Prostate gland (tissue), 2 donors: ENCODE data around the gene FRMD1. TPM values are rescaled to one million over a fixed set of nuclear protein-coding genes. Genes with fewer than 3 reads are reported as not detected.

Experiments
- DNase-seq: peaks from one replicate; pipeline ENCODE4 v3.0.0-alpha.2; 2019; ENCODE audit warnings: low spot score
- H3K27ac ChIP-seq, 2 donors: fragments of 200-600 bp; sonication (generic); 2 replicates each; pipeline ENCODE4 v1.5.1; 2017 to 2019
- H3K27me3 ChIP-seq: fragments of 200-600 bp; sonication (generic); replicated peaks from 2 replicates; pipeline ENCODE4 v1.5.1; 2019; ENCODE audit not compliant: insufficient read depth
- H3K36me3 ChIP-seq, 2 donors: fragments of 200-600 bp; sonication (generic); 1 replicate in 1 of 2; 2 replicates in 1 of 2; pipeline versions ENCODE4 v1.5.1 to v1.8.1; 2017 to 2019
- H3K4me1 ChIP-seq: fragments of 200-600 bp; sonication (generic); replicated peaks from 2 replicates; pipeline ENCODE4 v1.5.1; 2019
- H3K4me3 ChIP-seq, 2 donors: fragments of 200-600 bp; sonication (generic); 2 replicates each; pipeline ENCODE4 v1.5.1; 2017 to 2019
- H3K9me3 ChIP-seq: fragments of 200-600 bp; sonication (generic); 2 replicates; pipeline ENCODE4 v1.5.1; 2017
- POLR2A ChIP-seq: fragments of 450-650 bp; IDR thresholded peaks from one replicate; pipeline ENCODE4 v1.6.1; 2016; ENCODE audit warnings: antibody characterized with exemption, mild to moderate bottlenecking
- POLR2AphosphoS5 ChIP-seq: sonication (generic); formaldehyde crosslinking; IDR thresholded peaks from one replicate; pipeline ENCODE4 v1.6.1; 2017; ENCODE audit warnings: antibody characterized with exemption
- WGBS: methylation state at CpG from one replicate; pipeline ENCODE4 v1.1.5; 2018; 5-methylcytosine and 5-hydroxymethylcytosine counted together
- intact Hi-C: fragments of 100-400 bp; cut with DNase I; formaldehyde crosslinking; loops from one replicate; pipeline ENCODE4 v1.14.2; 2022
- total RNA-seq, 2 donors: library from RNA; depleted of rRNA; stranded (reverse); fragments of >200 nt; gene quantifications; one replicate each; pipeline ENCODE4 v1.1.0, GENCODE V29; 2016
- TF ChIP-seq, protein P1 (sequence below), 4 experiments: fragments of 200-600 bp in 2 of 4; fragments of 450-650 bp in 2 of 4; sonication (generic) in 2 of 4; IDR thresholded peaks; 1 replicate in 3 of 4; 2 replicates in 1 of 4; pipeline ENCODE4 v1.5.1; 2016 to 2019; ENCODE audit warnings: antibody characterized with exemption in 4 of 4, mild to moderate bottlenecking in 2 of 4, moderate library complexity in 2 of 4

FRMD1 gene
- total RNA-seq, 2 donors from 2014 or later, result 0.18 to 2.2 TPM

DNA sequence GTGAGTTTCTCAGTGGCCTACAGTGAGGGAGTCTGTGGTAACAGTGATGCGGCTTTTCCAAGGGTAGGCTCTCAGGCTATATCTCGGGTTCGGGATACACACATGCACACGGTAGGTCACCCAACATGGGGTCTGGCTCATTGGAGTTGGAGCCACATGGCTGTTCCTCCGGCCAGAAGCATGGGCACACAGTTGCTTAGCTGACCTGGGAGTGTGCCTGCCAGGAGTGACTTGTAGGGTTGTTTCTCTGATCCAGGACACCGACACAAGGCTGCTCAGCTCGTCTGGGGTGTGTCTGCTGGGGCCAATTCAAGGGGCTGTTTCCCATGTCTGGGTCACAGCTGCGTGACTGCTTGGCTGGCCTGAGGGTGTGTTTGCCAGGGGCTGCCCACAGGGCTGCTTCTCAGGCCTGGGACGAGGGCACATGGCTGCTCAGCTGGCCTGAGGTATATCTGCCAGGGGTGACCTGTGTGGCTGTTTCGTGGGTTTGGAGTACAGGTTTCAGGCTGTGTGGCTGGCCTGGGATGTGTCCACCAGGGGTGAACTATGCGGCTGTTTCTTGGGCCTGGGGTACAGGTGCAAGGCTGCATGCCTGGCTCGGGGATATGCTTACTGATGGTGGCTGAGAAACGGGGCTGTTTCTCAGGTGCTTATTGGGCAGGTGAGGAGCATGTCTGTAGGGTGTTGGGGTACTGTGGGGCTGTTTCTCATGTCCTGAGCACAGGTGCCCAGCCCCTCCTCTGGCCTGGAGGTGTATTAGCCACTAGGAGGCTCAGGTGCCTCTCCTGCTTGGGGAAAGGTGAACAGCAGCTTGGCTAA is 66.4 kb downstream of the FRMD1 start:
- no peak for DNase-seq
- intact Hi-C loops, result no loop called here
- no peak overlapping the region for H3K27ac ChIP-seq
- H3K36me3 ChIP-seq, result no peaks in the 10 kb centered on the region
- peaks cover 3% of the 10 kb centered on the region for H3K4me1 ChIP-seq
- no peaks in the 10 kb centered on the region for H3K27me3 ChIP-seq
- TF ChIP-seq, protein P1, sequence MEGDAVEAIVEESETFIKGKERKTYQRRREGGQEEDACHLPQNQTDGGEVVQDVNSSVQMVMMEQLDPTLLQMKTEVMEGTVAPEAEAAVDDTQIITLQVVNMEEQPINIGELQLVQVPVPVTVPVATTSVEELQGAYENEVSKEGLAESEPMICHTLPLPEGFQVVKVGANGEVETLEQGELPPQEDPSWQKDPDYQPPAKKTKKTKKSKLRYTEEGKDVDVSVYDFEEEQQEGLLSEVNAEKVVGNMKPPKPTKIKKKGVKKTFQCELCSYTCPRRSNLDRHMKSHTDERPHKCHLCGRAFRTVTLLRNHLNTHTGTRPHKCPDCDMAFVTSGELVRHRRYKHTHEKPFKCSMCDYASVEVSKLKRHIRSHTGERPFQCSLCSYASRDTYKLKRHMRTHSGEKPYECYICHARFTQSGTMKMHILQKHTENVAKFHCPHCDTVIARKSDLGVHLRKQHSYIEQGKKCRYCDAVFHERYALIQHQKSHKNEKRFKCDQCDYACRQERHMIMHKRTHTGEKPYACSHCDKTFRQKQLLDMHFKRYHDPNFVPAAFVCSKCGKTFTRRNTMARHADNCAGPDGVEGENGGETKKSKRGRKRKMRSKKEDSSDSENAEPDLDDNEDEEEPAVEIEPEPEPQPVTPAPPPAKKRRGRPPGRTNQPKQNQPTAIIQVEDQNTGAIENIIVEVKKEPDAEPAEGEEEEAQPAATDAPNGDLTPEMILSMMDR (IDR thresholded peaks at IDR 0.05), result no peak
- TF ChIP-seq POLR2A (no peak), POLR2AphosphoS5 (no peak)
- no peaks in the 10 kb centered on the region for H3K9me3 ChIP-seq
- H3K4me3 ChIP-seq, result no peak overlapping the region
- WGBS, result 91% methylated on average over 11 of the region's 13 CpGs

DNA sequence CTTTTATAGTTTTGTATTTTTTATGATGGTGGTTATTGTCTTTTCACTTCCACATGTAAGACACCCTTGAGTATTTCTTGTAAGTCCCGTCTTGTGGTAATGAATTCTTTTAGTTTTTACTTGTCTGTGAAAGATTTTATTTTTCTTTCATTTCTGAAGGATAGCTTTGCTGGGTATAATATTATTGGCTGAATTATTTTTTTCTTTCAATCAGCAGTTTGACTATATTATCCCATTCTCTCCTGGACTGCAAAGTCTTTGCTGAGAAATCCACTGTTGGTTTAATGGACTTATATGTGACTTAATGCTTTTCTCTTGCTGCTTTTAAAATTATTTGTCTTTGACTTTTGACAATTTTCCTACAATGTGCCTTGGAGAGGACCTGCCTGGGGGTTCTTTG is 67.7 kb downstream of the FRMD1 start:
- Histone ChIP-seq H3K27ac (no peak overlapping the region), H3K27me3 (no peaks in the 10 kb centered on the region), H3K4me1 (peaks cover 3% of the 10 kb centered on the region), H3K36me3 (no peaks in the 10 kb centered on the region), H3K9me3 (no peaks in the 10 kb centered on the region), H3K4me3 (no peak overlapping the region)
- TF ChIP-seq POLR2A (no peak), POLR2AphosphoS5 (no peak)
- TF ChIP-seq, protein P1 (IDR thresholded peaks at IDR 0.05), result no peak
- no peak for DNase-seq
- WGBS, result 100% methylated on average over 1 of the region's 1 CpG
- intact Hi-C loops, result no loop called here

DNA sequence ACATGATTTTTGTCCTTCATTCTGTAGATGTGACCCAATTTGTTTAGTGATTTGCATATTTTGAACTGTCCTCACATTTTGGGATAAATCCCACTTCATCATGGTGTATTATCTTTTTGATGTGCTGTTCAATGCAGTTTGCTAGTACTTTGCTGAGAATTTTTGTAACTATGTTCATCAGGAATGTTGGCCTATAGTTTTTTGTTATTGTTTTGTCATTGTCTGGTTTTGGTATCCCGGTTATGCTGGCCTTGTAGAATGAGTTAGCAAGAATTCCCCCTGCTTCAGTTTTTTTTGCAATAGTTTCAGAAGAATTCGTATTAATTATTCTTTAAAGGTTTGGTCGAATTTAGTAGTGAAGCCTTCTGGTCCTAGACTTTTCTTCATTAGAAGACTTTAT is 69.7 kb downstream of the FRMD1 start:
- TF ChIP-seq POLR2AphosphoS5, result no peak
- TF ChIP-seq, protein P1 (IDR thresholded peaks at IDR 0.05), result no peak
- no peak for TF ChIP-seq POLR2A
- DNase-seq, result no peak
- H3K27ac ChIP-seq, result no peak overlapping the region
- H3K36me3 ChIP-seq, result no peaks in the 10 kb centered on the region
- no peaks in the 10 kb centered on the region for H3K9me3 ChIP-seq
- H3K27me3 ChIP-seq, result no peaks in the 10 kb centered on the region
- 94% methylated on average over 3 of the region's 3 CpGs for WGBS
- intact Hi-C loops, result no loop called here
- peaks cover 3% of the 10 kb centered on the region for H3K4me1 ChIP-seq
- no peak overlapping the region for H3K4me3 ChIP-seq

DNA sequence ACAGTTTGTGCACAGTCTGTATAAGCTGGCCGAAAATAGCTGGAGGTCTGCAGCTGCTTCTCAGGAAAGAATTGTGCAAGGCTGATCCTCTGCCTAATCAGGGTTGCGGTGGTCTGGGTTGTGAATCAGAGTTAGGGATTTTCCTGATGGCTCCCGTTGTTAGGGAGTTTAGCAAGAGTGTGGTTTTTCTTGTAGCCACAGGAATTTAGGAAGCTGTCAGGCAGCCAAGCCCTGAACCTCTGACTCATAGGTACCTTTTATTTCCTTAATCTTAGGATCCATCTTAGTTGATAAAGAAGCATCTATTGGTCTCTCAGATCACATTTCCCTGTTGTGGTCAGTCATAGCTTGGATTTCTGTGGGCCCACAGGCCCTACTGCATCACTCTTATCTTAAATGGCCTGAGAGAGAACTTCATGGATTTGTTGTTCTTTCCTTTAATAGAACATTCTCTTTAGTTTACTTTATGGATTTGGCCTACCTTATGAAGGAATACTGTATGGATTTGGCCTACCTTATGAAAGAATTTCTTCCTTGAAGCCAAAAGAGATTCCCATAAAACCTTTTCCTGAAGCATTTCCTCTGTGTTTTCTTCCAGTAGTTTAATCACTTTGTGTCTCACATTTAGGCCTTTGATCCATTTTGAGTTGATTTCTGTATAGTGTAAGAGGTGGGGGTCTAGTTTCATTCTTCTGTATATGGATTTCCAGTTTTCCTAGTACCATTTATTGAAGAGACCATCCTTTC is 71.2 kb downstream of the FRMD1 start:
- H3K4me1 ChIP-seq, result no peaks in the 10 kb centered on the region
- no peaks in the 10 kb centered on the region for H3K27me3 ChIP-seq
- intact Hi-C loops, result no loop called here
- 19% methylated on average over 3 of the region's 3 CpGs for WGBS
- H3K4me3 ChIP-seq, result no peak overlapping the region
- peak; percentile 51 for DNase-seq
- TF ChIP-seq, protein P1 (IDR thresholded peaks at IDR 0.05), result no peak
- TF ChIP-seq POLR2A, result no peak
- peak; percentile 61 for TF ChIP-seq POLR2AphosphoS5
- H3K27ac ChIP-seq, result no peak overlapping the region
- no peaks in the 10 kb centered on the region for H3K9me3 ChIP-seq
- no peaks in the 10 kb centered on the region for H3K36me3 ChIP-seq
